Endothelial cell of umbilical vein (primary cell): Measurements from ENCODE around the gene THY1. TPM values are rescaled to one million over a fixed set of nuclear protein-coding genes. Genes with fewer than 3 reads are reported as not detected.

Experiments
- BruUV-seq: library from RNA; stranded (reverse); fragments of 400-500 nt; replicated peaks from 2 replicates; lab custom pipeline; 2021; lab: Mats Ljungman, UMichigan
- CTCF ChIA-PET: fragments of 300-600, 350-600 bp; sonication (Branson Sonifier 250); formaldehyde crosslinking; loops from one replicate; lab custom pipeline; 2021; ENCODE audit warnings: antibody characterized with exemption, inconsistent platforms; lab: Charles Lee
- POLR2A ChIA-PET: fragments of 300-600, 350-600 bp; sonication (Branson Sonifier 250); formaldehyde crosslinking; loops from one replicate; lab custom pipeline; 2021; ENCODE audit warnings: antibody characterized with exemption, inconsistent platforms; lab: Charles Lee
- DNase-seq: peaks from one replicate; pipeline ENCODE4 v3.0.0-alpha.2; 2011; ENCODE audit warnings: low read depth, low spot score
- FAIRE-seq: peaks from 2 replicates; lab custom pipeline; 2011; peaks lifted over from hg19 to GRCh38; lab: Jason Lieb, UNC
- H2AFZ ChIP-seq: 2 replicates; pipeline ENCODE4 v1.6.0; 2012; ENCODE audit warnings: low read depth, low read length, control low read depth, inconsistent platforms
- H3K27ac ChIP-seq: 2 replicates; pipeline ENCODE4 v1.5.1; 2011; ENCODE audit warnings: low read depth, mild to moderate bottlenecking, control low read depth, low read length, moderate library complexity; ENCODE audit not compliant: insufficient read depth
- H3K27me3 ChIP-seq, 2 experiments: 2 replicates each; pipeline versions ENCODE4 v1.6.0 to v1.6.1; 2011; ENCODE audit warnings: low read length in 2 of 2, mixed read lengths in 1 of 2; ENCODE audit not compliant: control insufficient read depth in 2 of 2, insufficient read depth in 2 of 2
- H3K36me3 ChIP-seq, 2 experiments: 2 replicates in 1 of 2; 3 replicates in 1 of 2; pipeline ENCODE4 v1.5.1; 2011; ENCODE audit warnings: low read length in 2 of 2, mild to moderate bottlenecking in 1 of 2, moderate library complexity in 1 of 2; ENCODE audit not compliant: control insufficient read depth in 2 of 2, insufficient read depth in 2 of 2; ENCODE audit errors: extremely low read depth in 1 of 2
- H3K4me1 ChIP-seq: 3 replicates; pipeline ENCODE4 v1.5.1; 2011; ENCODE audit warnings: mild to moderate bottlenecking, low read length; ENCODE audit not compliant: control insufficient read depth, insufficient read depth; ENCODE audit errors: extremely low read depth
- H3K4me2 ChIP-seq: 2 replicates; pipeline ENCODE4 v1.6.1; 2011; ENCODE audit warnings: low read length, control low read depth, mixed read lengths; ENCODE audit not compliant: insufficient read depth
- H3K4me3 ChIP-seq, 3 experiments: fragments of 200-600 bp in 1 of 3; sonication (generic), shearing (Covaris generic) in 1 of 3; replicated peaks in 1 of 3; 2 replicates each; pipeline ENCODE4 v1.5.1; 2011 to 2016; ENCODE audit warnings: control low read depth in 3 of 3, low read length in 3 of 3, mild to moderate bottlenecking in 2 of 3, inconsistent platforms in 1 of 3, low read depth in 1 of 3, moderate library complexity in 1 of 3; ENCODE audit not compliant: insufficient read depth in 1 of 3
- H3K79me2 ChIP-seq: 2 replicates; pipeline ENCODE4 v1.6.0; 2012; ENCODE audit warnings: low read length, inconsistent platforms; ENCODE audit not compliant: control insufficient read depth, insufficient read depth
- H3K9ac ChIP-seq: replicated peaks from 2 replicates; pipeline ENCODE3; 2011; ENCODE audit warnings: low read length, control low read depth; ENCODE audit not compliant: insufficient read depth; ENCODE audit errors: extremely low read depth
- H3K9me1 ChIP-seq: replicated peaks from 3 replicates; pipeline ENCODE4 v1.6.0; 2011; ENCODE audit warnings: mild to moderate bottlenecking, low read length; ENCODE audit not compliant: control insufficient read depth, insufficient read depth; ENCODE audit errors: extremely low read depth
- H3K9me3 ChIP-seq: replicated peaks from 2 replicates; pipeline ENCODE4 v1.5.1; 2012; ENCODE audit warnings: low read length, inconsistent platforms; ENCODE audit not compliant: control insufficient read depth, insufficient read depth
- H4K20me1 ChIP-seq: replicated peaks from 2 replicates; pipeline ENCODE3; 2011; ENCODE audit warnings: mild to moderate bottlenecking, low read length; ENCODE audit not compliant: control insufficient read depth, insufficient read depth; ENCODE audit errors: extremely low read depth
- CTCF ChIP-seq, 2 donors: IDR thresholded peaks; 1 replicate in 1 of 2; 2 replicates in 1 of 2; pipeline ENCODE4 v1.5.1; 2011; ENCODE audit warnings: low read length in 2 of 2, mild to moderate bottlenecking in 2 of 2, moderate library complexity in 2 of 2, control low read depth in 1 of 2, inconsistent platforms in 1 of 2, low read depth in 1 of 2; ENCODE audit not compliant: insufficient read depth in 1 of 2; ENCODE audit errors: extremely low read depth in 1 of 2
- EZH2 ChIP-seq: IDR thresholded peaks from 2 replicates; pipeline ENCODE4 v1.6.1; 2012; ENCODE audit warnings: borderline replicate concordance, low read depth, mild to moderate bottlenecking, moderate library complexity, low read length, inconsistent platforms; ENCODE audit not compliant: severe bottlenecking
- FOS ChIP-seq: IDR thresholded peaks from 2 replicates; pipeline ENCODE4 v1.6.1; 2011; ENCODE audit warnings: mild to moderate bottlenecking, low read length, moderate library complexity, borderline replicate concordance; ENCODE audit not compliant: insufficient read depth
- GATA2 ChIP-seq: IDR thresholded peaks from 2 replicates; pipeline ENCODE4 v1.7.0; 2011; ENCODE audit warnings: low read depth, mild to moderate bottlenecking, moderate library complexity, mixed read lengths, low read length; ENCODE audit not compliant: insufficient read length, insufficient read depth
- JUN ChIP-seq: IDR thresholded peaks from 2 replicates; pipeline ENCODE4 v1.6.1; 2011; ENCODE audit warnings: borderline replicate concordance, low read depth; ENCODE audit not compliant: insufficient read length, insufficient read depth
- MAX ChIP-seq: IDR thresholded peaks from 2 replicates; pipeline ENCODE4 v1.6.1; 2011; ENCODE audit not compliant: insufficient read depth, insufficient read length
- MYC ChIP-seq: IDR thresholded peaks from one replicate; pipeline ENCODE4 v1.6.1; 2011; ENCODE audit warnings: mild to moderate bottlenecking, low read depth, low read length
- POLR2A ChIP-seq: IDR thresholded peaks from 2 replicates; pipeline ENCODE4 v1.6.1; 2012; ENCODE audit warnings: low read depth, mild to moderate bottlenecking, control low read depth, low read length
- POLR2AphosphoS5 ChIP-seq: IDR thresholded peaks from 2 replicates; pipeline ENCODE4 v1.6.1; 2012; ENCODE audit warnings: low read depth, mild to moderate bottlenecking, control low read depth, low read length, moderate library complexity; ENCODE audit not compliant: insufficient read depth
- dilution Hi-C: fragments of 300-500 bp; cut with MboI; formaldehyde crosslinking; loops from one replicate; pipeline ENCODE4 v1.15.0; 2019; ENCODE audit warnings: low sequenced_read_pairs; ENCODE audit not compliant: extremely low pct_ligation_motif_present
- intact Hi-C: fragments of 100-400 bp; cut with micrococcal nuclease; formaldehyde crosslinking; loops from one replicate; pipeline ENCODE4 v1.10.0; 2022
- polyA plus RNA-seq, 4 experiments: library from polyadenylated mRNA; depleted of rRNA in 3 of 4; stranded (reverse) in 3 of 4; unstranded in 1 of 4; fragments of >200 nt; gene quantifications; 2 replicates each; pipeline versions ENCODE4 v1.2.1 to v1.2.3, GENCODE V29; 2011 to 2012; ENCODE audit warnings: missing spikeins in 1 of 4
- total RNA-seq: library from RNA; stranded (reverse); gene quantifications from 2 replicates; pipeline ENCODE4 v1.2.3, GENCODE V29; 2021

The THY1 gene
- total and polyA plus RNA-seq, 2 donors (not counting 3 experiments of a cell fraction or from before 2014, with no cell fraction given) = 0.75 to 1.4 TPM

GRCh38 chr11:119419246-119419645 is 3.7 kb downstream of the THY1 start:
- POLR2A ChIA-PET = no interaction called here

More at GRCh38 chr11:119419246-119419645, 3.7 kb downstream of the THY1 start:
- Histone ChIP-seq H3K36me3 (no peaks in the 10 kb centered on the region), H3K9me1 (no peaks in the 10 kb centered on the region), H3K27me3 (peaks cover 26 to 27% of the 10 kb centered on the region in 2 experiments), H3K9ac (no peak overlapping the region), H3K4me2 (no peak overlapping the region), H3K79me2 (no peaks in the 10 kb centered on the region), H3K4me3 (no peak overlapping the region), H3K27ac (no peak overlapping the region), H4K20me1 (no peaks in the 10 kb centered on the region), H3K4me1 (no peaks in the 10 kb centered on the region), H3K9me3 (no peaks in the 10 kb centered on the region), H2AFZ (no peak overlapping the region)
- no peak for FAIRE-seq
- no TSS peak for BruUV-seq
- no peak for DNase-seq
- TF ChIP-seq POLR2A (no peak), JUN (no peak), EZH2 (no peak), MYC (no peak), GATA2 (no peak), MAX (no peak), POLR2AphosphoS5 (no peak), FOS (no peak), CTCF (IDR thresholded peaks at IDR 0.05; ENCODE audit: extremely low read depth in 1 of 2, insufficient read depth in 1 of 2, low read depth in 1 of 2, low read length in 2 of 2) (no peak)
- dilution Hi-C loops = no loop called here
- CTCF ChIA-PET = no interaction called here
- intact Hi-C loops = no loop called here
